Ishikawa (cell line): ENCODE measurements around the gene FXR2.

Source experiments
- CEBPB ChIP-seq: IDR thresholded peaks from 2 replicates; pipeline ENCODE4 v1.6.1; 2012
- CREB1 ChIP-seq: IDR thresholded peaks from 2 replicates; pipeline ENCODE4 v1.6.1; 2012; ENCODE audit warnings: low read depth
- EP300 ChIP-seq: IDR thresholded peaks from 2 replicates; pipeline ENCODE4 v1.6.1; 2012; ENCODE audit warnings: borderline replicate concordance
- FOXM1 ChIP-seq: IDR thresholded peaks from 2 replicates; pipeline ENCODE4 v1.6.1; 2012; ENCODE audit warnings: low read depth, borderline replicate concordance
- MAX ChIP-seq: IDR thresholded peaks from 2 replicates; pipeline ENCODE4 v1.6.1; 2012
- RAD21 ChIP-seq: IDR thresholded peaks from 2 replicates; pipeline ENCODE4 v1.6.1; 2012; ENCODE audit warnings: low read depth
- TAF1 ChIP-seq: IDR thresholded peaks from 2 replicates; pipeline ENCODE4 v1.6.1; 2012; ENCODE audit warnings: low read depth, mild to moderate bottlenecking
- TEAD4 ChIP-seq: IDR thresholded peaks from 2 replicates; pipeline ENCODE4 v1.6.1; 2012
- USF1 ChIP-seq: IDR thresholded peaks from 2 replicates; pipeline ENCODE4 v1.6.1; 2012
- ZBTB7A ChIP-seq: IDR thresholded peaks from 2 replicates; pipeline ENCODE4 v1.6.1; 2012; ENCODE audit warnings: low read depth
- TF ChIP-seq, protein P1 (sequence below): IDR thresholded peaks from 2 replicates; pipeline ENCODE4 v1.6.1; 2012; ENCODE audit warnings: low read depth, mild to moderate bottlenecking

- no peak for TF ChIP-seq MAX
- no peak for TF ChIP-seq CEBPB
- no peak for TF ChIP-seq EP300
- no peak for TF ChIP-seq FOXM1
- TF ChIP-seq, protein P1, sequence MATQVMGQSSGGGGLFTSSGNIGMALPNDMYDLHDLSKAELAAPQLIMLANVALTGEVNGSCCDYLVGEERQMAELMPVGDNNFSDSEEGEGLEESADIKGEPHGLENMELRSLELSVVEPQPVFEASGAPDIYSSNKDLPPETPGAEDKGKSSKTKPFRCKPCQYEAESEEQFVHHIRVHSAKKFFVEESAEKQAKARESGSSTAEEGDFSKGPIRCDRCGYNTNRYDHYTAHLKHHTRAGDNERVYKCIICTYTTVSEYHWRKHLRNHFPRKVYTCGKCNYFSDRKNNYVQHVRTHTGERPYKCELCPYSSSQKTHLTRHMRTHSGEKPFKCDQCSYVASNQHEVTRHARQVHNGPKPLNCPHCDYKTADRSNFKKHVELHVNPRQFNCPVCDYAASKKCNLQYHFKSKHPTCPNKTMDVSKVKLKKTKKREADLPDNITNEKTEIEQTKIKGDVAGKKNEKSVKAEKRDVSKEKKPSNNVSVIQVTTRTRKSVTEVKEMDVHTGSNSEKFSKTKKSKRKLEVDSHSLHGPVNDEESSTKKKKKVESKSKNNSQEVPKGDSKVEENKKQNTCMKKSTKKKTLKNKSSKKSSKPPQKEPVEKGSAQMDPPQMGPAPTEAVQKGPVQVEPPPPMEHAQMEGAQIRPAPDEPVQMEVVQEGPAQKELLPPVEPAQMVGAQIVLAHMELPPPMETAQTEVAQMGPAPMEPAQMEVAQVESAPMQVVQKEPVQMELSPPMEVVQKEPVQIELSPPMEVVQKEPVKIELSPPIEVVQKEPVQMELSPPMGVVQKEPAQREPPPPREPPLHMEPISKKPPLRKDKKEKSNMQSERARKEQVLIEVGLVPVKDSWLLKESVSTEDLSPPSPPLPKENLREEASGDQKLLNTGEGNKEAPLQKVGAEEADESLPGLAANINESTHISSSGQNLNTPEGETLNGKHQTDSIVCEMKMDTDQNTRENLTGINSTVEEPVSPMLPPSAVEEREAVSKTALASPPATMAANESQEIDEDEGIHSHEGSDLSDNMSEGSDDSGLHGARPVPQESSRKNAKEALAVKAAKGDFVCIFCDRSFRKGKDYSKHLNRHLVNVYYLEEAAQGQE: no peak
- TF ChIP-seq USF1: no peak
- TF ChIP-seq CREB1: no peak
- TF ChIP-seq RAD21: peak; percentile 25; the same call in 1 of the 2 replicates
- no peak for TF ChIP-seq ZBTB7A
- no peak for TF ChIP-seq TAF1
- TF ChIP-seq TEAD4: no peak
Measured at GRCh38 chr17:7586673-7587419, 27.9 kb downstream of the FXR2 start.
